Measurements from ENCODE around the gene CCDC43. TPM values are rescaled to one million over a fixed set of nuclear protein-coding genes. Genes with fewer than 3 reads are reported as not detected.

The CCDC43 gene
- 22.5 TPM for total RNA-seq

GRCh38 chr17:44689477-44690217 is at the start of gene CCDC43:
CCDC43 (minus strand) TSS chr17:44689776; CDS start chr17:44689753, 23 bp downstream.

GRCh38 chr17:44708401-44709263 is 19.1 kb upstream of the CCDC43 start, which contains the start of gene DBF4B:
DBF4B (plus strand) TSS chr17:44708665; CDS start chr17:44708821, 156 bp downstream.

GRCh38 chr17:44655983-44656710 is 33.4 kb downstream of the CCDC43 start, which contains the start of gene MEIOC:
MEIOC (plus strand) TSS chr17:44656468; CDS start chr17:44656614, 146 bp downstream.

Small RNA genes lying within 50 kb of the gene (small RNA-seq; reads per million reads assigned to genes)
- gene RN7SL819P (ENCODE audit: low replicate concordance) = not detected
- not detected for gene SMCO4P1 (ENCODE audit: low replicate concordance)

Other genes starting within 250 kb of the CCDC43 start
- 40.3 TPM for gene GPATCH8, start 186.4 kb downstream of the CCDC43 start, total RNA-seq
- 37.4 TPM for gene FZD2, start 132.3 kb downstream of the CCDC43 start, total RNA-seq
- 0.35 TPM for gene MEIOC, start 33.3 kb downstream of the CCDC43 start, total RNA-seq
- 8.1 TPM for gene DBF4B, start 18.9 kb upstream of the CCDC43 start, total RNA-seq
- 3.0 TPM for gene ADAM11, start 69.2 kb upstream of the CCDC43 start, total RNA-seq
- gene GJC1, start 140.5 kb upstream of the CCDC43 start, total RNA-seq = 21.6 TPM
- 0.76 TPM for gene HIGD1B, start 158.1 kb upstream of the CCDC43 start, total RNA-seq
- 75.6 TPM for gene EFTUD2, start 209.7 kb upstream of the CCDC43 start, total RNA-seq
- gene GFAP, start 225.7 kb upstream of the CCDC43 start, total RNA-seq = 0.29 TPM

All from metanephros (tissue), 2 donors.